H1 (cell line): ENCODE measurements around the gene KCNJ5. TPM values are rescaled to one million over a fixed set of nuclear protein-coding genes. Genes with fewer than 3 reads are reported as not detected.

Experiments used
- CTCF ChIA-PET: fragments of 300-600 bp; sonication (Branson Sonifier 250); formaldehyde crosslinking; loops from one replicate; lab custom pipeline; 2021; ENCODE audit not compliant: partially characterized antibody; lab: Charles Lee
- POLR2A ChIA-PET: fragments of 300-600 bp; sonication (Branson Sonifier 250); formaldehyde crosslinking; loops from one replicate; lab custom pipeline; 2021; ENCODE audit warnings: inconsistent platforms; ENCODE audit not compliant: partially characterized antibody; lab: Charles Lee
- DNase-seq, 2 experiments: peaks; one replicate each; pipeline versions ENCODE4 v3.0.0 to v3.0.0-alpha.2; 2010 to 2022; ENCODE audit warnings: low spot score in 2 of 2, low read depth in 1 of 2, mixed read lengths in 1 of 2
- FAIRE-seq: peaks from 2 replicates; lab custom pipeline; 2011; peaks lifted over from hg19 to GRCh38; lab: Jason Lieb, UNC
- H2AFZ ChIP-seq: 2 replicates; pipeline ENCODE4 v1.8.1; 2012; ENCODE audit warnings: low read length, inconsistent platforms
- H2AK5ac ChIP-seq: 2 replicates; pipeline ENCODE4 v1.6.1; 2013; ENCODE audit warnings: low read depth, low read length
- H2BK120ac ChIP-seq: replicated peaks from 2 replicates; pipeline ENCODE3; 2013; ENCODE audit warnings: low read depth, low read length, inconsistent platforms
- H2BK12ac ChIP-seq: 2 replicates; pipeline ENCODE4 v1.6.1; 2013; ENCODE audit warnings: low read depth, low read length
- H2BK15ac ChIP-seq: 2 replicates; pipeline ENCODE4 v1.6.1; 2013; ENCODE audit warnings: low read length
- H2BK20ac ChIP-seq: 2 replicates; pipeline ENCODE4 v1.6.1; 2013; ENCODE audit warnings: low read length
- H2BK5ac ChIP-seq: 2 replicates; pipeline ENCODE4 v1.6.1; 2013; ENCODE audit warnings: low read depth, low read length
- H3K14ac ChIP-seq: 2 replicates; pipeline ENCODE4 v1.6.1; 2013; ENCODE audit warnings: inconsistent platforms; ENCODE audit not compliant: insufficient read length
- H3K18ac ChIP-seq: 2 replicates; pipeline ENCODE4 v1.6.1; 2013; ENCODE audit warnings: low read length; ENCODE audit errors: extremely low read depth
- H3K23ac ChIP-seq: 2 replicates; pipeline ENCODE4 v1.6.1; 2013; ENCODE audit warnings: inconsistent platforms; ENCODE audit not compliant: insufficient read length
- H3K23me2 ChIP-seq: 2 replicates; pipeline ENCODE4 v1.6.1; 2013; ENCODE audit warnings: low read depth, low read length
- H3K27ac ChIP-seq: 2 replicates; pipeline ENCODE4 v1.6.1; 2011; ENCODE audit warnings: low read depth, low read length, inconsistent platforms
- H3K27me3 ChIP-seq, 4 experiments: replicated peaks in 1 of 4; 1 replicate in 1 of 4; 2 replicates in 3 of 4; pipeline versions ENCODE4 v1.6.1 to v1.8.1; 2011 to 2013; ENCODE audit warnings: low read length in 3 of 4, mild to moderate bottlenecking in 3 of 4, inconsistent platforms in 2 of 4, mixed read lengths in 2 of 4, moderate library complexity in 1 of 4; ENCODE audit not compliant: control insufficient read depth in 3 of 4, insufficient read depth in 3 of 4; ENCODE audit errors: extremely low read depth in 1 of 4
- H3K36me3 ChIP-seq, 4 experiments: 2 replicates each; pipeline versions ENCODE4 v1.6.1 to v1.8.1; 2011 to 2013; ENCODE audit warnings: mild to moderate bottlenecking in 4 of 4, low read length in 3 of 4, moderate library complexity in 2 of 4, control low read depth in 1 of 4, inconsistent platforms in 1 of 4; ENCODE audit not compliant: insufficient read depth in 4 of 4, control insufficient read depth in 2 of 4
- H3K4ac ChIP-seq: replicated peaks from 2 replicates; pipeline ENCODE3; 2013; ENCODE audit warnings: low read length, low read depth, mixed read lengths, inconsistent platforms; ENCODE audit not compliant: insufficient read length
- H3K4me1 ChIP-seq, 4 experiments: replicated peaks in 1 of 4; 1 replicate in 1 of 4; 2 replicates in 3 of 4; pipeline versions ENCODE4 v1.6.1 to v1.8.1; 2011 to 2013; ENCODE audit warnings: low read length in 3 of 4, inconsistent platforms in 2 of 4, mixed read lengths in 1 of 4; ENCODE audit not compliant: insufficient read depth in 4 of 4, control insufficient read depth in 3 of 4
- H3K4me2 ChIP-seq, 2 experiments: 2 replicates each; pipeline versions ENCODE4 v1.6.1 to v1.8.1; 2011 to 2013; ENCODE audit warnings: low read depth in 2 of 2, low read length in 2 of 2, control low read depth in 1 of 2, inconsistent platforms in 1 of 2, mild to moderate bottlenecking in 1 of 2; ENCODE audit not compliant: insufficient read depth in 1 of 2
- H3K4me3 ChIP-seq, 4 experiments: fragments of 200-600, 300-600 bp in 1 of 4; sonication (generic), shearing (Covaris generic), sonication (Bioruptor Twin) in 1 of 4; 2 replicates each; pipeline versions ENCODE4 v1.5.1 to v1.8.1; 2011 to 2016; ENCODE audit warnings: low read length in 4 of 4, low read depth in 3 of 4, control low read depth in 2 of 4, inconsistent platforms in 2 of 4, mild to moderate bottlenecking in 2 of 4, mixed read lengths in 1 of 4, moderate library complexity in 1 of 4; ENCODE audit not compliant: insufficient read depth in 2 of 4; ENCODE audit errors: extremely low read depth in 1 of 4
- H3K56ac ChIP-seq: replicated peaks from 2 replicates; pipeline ENCODE3; 2013; ENCODE audit warnings: low read depth, mild to moderate bottlenecking, mixed read lengths, low read length, inconsistent platforms; ENCODE audit not compliant: insufficient read length
- H3K79me1 ChIP-seq: 2 replicates; pipeline ENCODE4 v1.6.1; 2013; ENCODE audit warnings: low read depth, low read length, control low read depth
- H3K79me2 ChIP-seq, 2 experiments: 2 replicates each; pipeline versions ENCODE4 v1.6.1 to v1.8.1; 2012 to 2013; ENCODE audit warnings: low read length in 2 of 2, mild to moderate bottlenecking in 2 of 2, inconsistent platforms in 1 of 2; ENCODE audit not compliant: insufficient read depth in 2 of 2, control insufficient read depth in 1 of 2
- H3K9ac ChIP-seq, 4 experiments: replicated peaks in 1 of 4; 1 replicate in 1 of 4; 2 replicates in 3 of 4; pipeline versions ENCODE4 v1.6.1 to v1.8.1; 2011 to 2013; ENCODE audit warnings: low read depth in 3 of 4, low read length in 3 of 4, control low read depth in 2 of 4, mild to moderate bottlenecking in 2 of 4, moderate library complexity in 2 of 4, inconsistent platforms in 1 of 4; ENCODE audit errors: extremely low read depth in 1 of 4
- H3K9me3 ChIP-seq, 2 experiments: 2 replicates each; pipeline versions ENCODE4 v1.6.1 to v1.8.1; 2012 to 2013; ENCODE audit warnings: mild to moderate bottlenecking in 2 of 2, moderate library complexity in 2 of 2, control low read depth in 1 of 2, inconsistent platforms in 1 of 2, low read depth in 1 of 2, low read length in 1 of 2, mixed read lengths in 1 of 2; ENCODE audit not compliant: insufficient read depth in 2 of 2
- H4K20me1 ChIP-seq, 2 experiments: replicated peaks in 1 of 2; 2 replicates each; pipeline versions ENCODE3 to v1.8.1; 2011 to 2013; ENCODE audit warnings: inconsistent platforms in 2 of 2, low read length in 2 of 2, mild to moderate bottlenecking in 1 of 2; ENCODE audit not compliant: insufficient read depth in 2 of 2, control insufficient read depth in 1 of 2
- H4K5ac ChIP-seq: 2 replicates; pipeline ENCODE4 v1.6.1; 2013; ENCODE audit warnings: low read length, low read depth, mixed read lengths, inconsistent platforms; ENCODE audit not compliant: insufficient read length
- H4K8ac ChIP-seq: 2 replicates; pipeline ENCODE4 v1.8.0; 2013; ENCODE audit warnings: mild to moderate bottlenecking, moderate library complexity, low read length, inconsistent platforms; ENCODE audit not compliant: insufficient read depth; ENCODE audit errors: extremely low read depth
- H4K91ac ChIP-seq: replicated peaks from 2 replicates; pipeline ENCODE3; 2013; ENCODE audit warnings: low read length, mixed read lengths, inconsistent platforms; ENCODE audit not compliant: insufficient read length
- POLR2AphosphoS5 ChIP-seq: IDR thresholded peaks from 2 replicates; pipeline ENCODE4 v1.6.1; 2011; ENCODE audit warnings: low read depth, low read length
- SAP30 ChIP-seq: fragments of 300-600 bp; sonication (generic); IDR thresholded peaks from 2 replicates; pipeline ENCODE4 v1.7.1; 2012; ENCODE audit warnings: low read length, moderate library complexity, mild to moderate bottlenecking, inconsistent platforms; ENCODE audit not compliant: insufficient read depth, insufficient replicate concordance
- TEAD4 ChIP-seq: IDR thresholded peaks from 2 replicates; pipeline ENCODE4 v1.6.1; 2012; ENCODE audit warnings: low read depth, low read length, inconsistent platforms, mixed read lengths
- WGBS, 2 experiments: shearing (Covaris generic) in 1 of 2; methylation state at CpG; one replicate each; pipeline versions ENCODE4 v1.1.6 to v1.1.7; 2013 to 2015; ENCODE audit warnings: low lambda C conversion rate in 2 of 2, mixed read lengths in 2 of 2, inconsistent platforms in 1 of 2, low coverage in 1 of 2, missing lambda C conversion rate in 1 of 2; ENCODE audit not compliant: insufficient replicate concordance in 2 of 2, insufficient coverage in 1 of 2, insufficient read length in 1 of 2; ENCODE audit errors: extremely low coverage in 1 of 2, missing lambda C conversion rate in 1 of 2; 5-methylcytosine and 5-hydroxymethylcytosine counted together
- polyA plus RNA-seq, 7 experiments: library from polyadenylated mRNA; depleted of rRNA in 3 of 7; stranded (reverse) in 5 of 7; unstranded in 2 of 7; fragments of >200 nt in 5 of 7; fragments of 200-250 nt in 2 of 7; gene quantifications; 1 replicate in 5 of 7; 2 replicates in 1 of 7; 4 replicates in 1 of 7; pipeline versions ENCODE4 v1.2.1 to v1.2.3, GENCODE V29; 2011 to 2013; ENCODE audit warnings: missing spikeins in 2 of 7, mixed read lengths in 2 of 7
- total RNA-seq: library from RNA; stranded (reverse); fragmentation: NEBNext Ultra II Directional; extraction: Animal tissue kit (Norgen Biotek cat#: 25700); gene quantifications from 2 replicates; pipeline ENCODE4 v1.2.1, GENCODE V29; 2021

The KCNJ5 gene
- total and polyA plus RNA-seq, 2 of the 8 experiments (the other 6 are each of a cell fraction or from before 2014, with no cell fraction given): 0.05 TPM; not detected in 1

DNA sequence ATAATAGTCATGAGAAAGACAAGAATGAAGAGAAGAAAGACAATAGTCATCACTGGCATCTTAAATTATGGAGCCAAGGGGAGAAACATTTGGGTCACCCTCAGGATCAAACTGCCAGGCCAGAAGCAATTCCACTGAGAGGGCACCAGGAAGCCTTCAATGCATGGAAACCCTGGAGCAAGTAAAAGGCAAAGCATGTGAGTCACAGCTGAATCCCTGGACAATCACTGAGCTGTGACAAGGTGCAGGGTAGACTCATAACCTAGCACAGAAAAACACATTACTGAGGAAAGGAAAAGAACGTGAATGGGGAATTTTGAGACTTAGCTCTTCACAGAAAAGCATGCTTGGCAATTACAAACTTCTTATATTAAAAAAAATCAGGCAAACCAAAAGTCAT lies 25.7 kb upstream of the KCNJ5 start:
- H3K27me3 ChIP-seq: peaks cover 0 to 6% (median 1%) of the 10 kb centered on the region in 4 experiments; a peak in 3 of 7 replicates
- ChIA-PET CTCF (interaction anchor here (1.2 to 2.3 kb wide), 4 partner anchors 10 to 84 kb away, joined by 3 to 18 read pairs (median 5); no protein-coding TSS in a partner anchor), POLR2A (no interaction called here)
- no peak overlapping the region for H2BK5ac ChIP-seq
- no peak overlapping the region for H4K8ac ChIP-seq
- no peak overlapping the region for H4K91ac ChIP-seq
- H4K20me1 ChIP-seq: no peaks in the 10 kb centered on the region
- no peak overlapping the region for H4K5ac ChIP-seq
- H2BK15ac ChIP-seq: no peak overlapping the region; the same call in 1 of the 2 replicates
- TF ChIP-seq TEAD4 (no peak), SAP30 (no peak), POLR2AphosphoS5 (no peak)
- no peak overlapping the region for H3K9ac ChIP-seq
- 100% methylated on average over 1 of the region's 1 CpG; no CpG with 5 or more reads in 1 of the 2 experiments for WGBS, 2 experiments
- no peak overlapping the region for H3K56ac ChIP-seq
- H3K23me2 ChIP-seq: no peaks in the 10 kb centered on the region
- H3K14ac ChIP-seq: no peak overlapping the region
- H2BK120ac ChIP-seq: no peak overlapping the region
- no peaks in the 10 kb centered on the region for H3K79me1 ChIP-seq
- H2AK5ac ChIP-seq: no peak overlapping the region
- no peaks in the 10 kb centered on the region for H3K36me3 ChIP-seq
- FAIRE-seq (no peak), DNase-seq (no peak)
- H3K18ac ChIP-seq: no peak overlapping the region
- no peak overlapping the region for H3K23ac ChIP-seq
- no peak overlapping the region for H3K4me2 ChIP-seq
- no peak overlapping the region for H3K4me3 ChIP-seq
- no peak overlapping the region for H2AFZ ChIP-seq
- no peak overlapping the region for H3K27ac ChIP-seq
- no peak overlapping the region for H2BK12ac ChIP-seq
- H3K4me1 ChIP-seq: peaks cover 4 to 9% (median 7%) of the 10 kb centered on the region in 4 experiments
- no peak overlapping the region for H2BK20ac ChIP-seq
- H3K9me3 ChIP-seq: no peaks in the 10 kb centered on the region
- no peak overlapping the region for H3K4ac ChIP-seq
- H3K79me2 ChIP-seq: no peaks in the 10 kb centered on the region
